ENCODE data around the gene IFT27.

Gene IFT27

DNA sequence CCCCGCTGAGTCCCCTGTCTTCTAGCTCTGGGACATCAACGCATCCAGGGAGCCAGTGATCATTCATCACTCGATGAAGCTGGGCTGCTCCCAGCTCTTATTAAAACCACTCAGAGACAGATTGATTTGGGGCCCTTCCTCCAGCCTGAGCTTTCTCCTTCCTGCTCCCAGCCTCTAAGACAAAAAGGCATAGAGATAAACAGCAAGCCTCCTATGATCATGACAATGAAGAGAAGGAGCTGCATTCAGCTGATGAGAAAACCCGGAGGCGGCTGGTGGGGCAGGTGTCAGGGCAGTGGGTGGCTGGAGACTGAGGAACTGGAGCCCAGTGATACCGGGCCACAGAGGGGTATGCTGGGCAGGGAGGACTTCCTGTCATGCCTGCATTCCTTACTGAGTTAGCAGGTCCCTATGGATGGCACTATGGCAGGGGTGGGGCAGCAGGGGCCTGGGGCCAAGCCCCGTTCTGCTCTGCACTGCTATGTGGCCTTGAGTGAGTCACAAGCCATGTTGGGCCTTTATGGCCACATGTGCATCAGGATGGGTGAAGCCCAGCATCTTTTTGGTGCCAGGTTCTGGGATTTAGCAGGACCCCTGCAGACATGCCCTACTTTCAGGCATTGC, 20.7 kb upstream of the IFT27 start:
- DNase-seq (ENCODE audit: low read depth) = no peak

DNA sequence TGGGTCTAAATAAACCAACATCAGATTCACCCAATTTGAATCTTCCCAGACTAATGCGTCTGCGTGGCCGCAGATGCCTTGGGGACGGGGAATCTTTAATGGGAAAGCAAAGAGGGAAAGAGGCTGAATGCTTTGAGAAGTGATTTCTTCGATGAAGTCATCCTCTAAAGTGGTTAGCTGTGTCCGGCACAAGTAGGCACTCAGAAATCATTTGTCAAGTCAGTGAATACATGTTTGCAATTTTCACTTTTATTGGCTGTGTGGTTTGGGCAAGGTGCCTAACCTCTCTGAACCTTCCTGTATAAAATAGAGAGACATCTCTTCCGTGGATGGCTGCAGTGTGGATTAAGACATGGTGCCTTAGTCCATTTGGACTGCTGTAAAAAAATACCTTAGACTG, 19.7 kb upstream of the IFT27 start:
- DNase-seq (ENCODE audit: low read depth) = no peak

DNA sequence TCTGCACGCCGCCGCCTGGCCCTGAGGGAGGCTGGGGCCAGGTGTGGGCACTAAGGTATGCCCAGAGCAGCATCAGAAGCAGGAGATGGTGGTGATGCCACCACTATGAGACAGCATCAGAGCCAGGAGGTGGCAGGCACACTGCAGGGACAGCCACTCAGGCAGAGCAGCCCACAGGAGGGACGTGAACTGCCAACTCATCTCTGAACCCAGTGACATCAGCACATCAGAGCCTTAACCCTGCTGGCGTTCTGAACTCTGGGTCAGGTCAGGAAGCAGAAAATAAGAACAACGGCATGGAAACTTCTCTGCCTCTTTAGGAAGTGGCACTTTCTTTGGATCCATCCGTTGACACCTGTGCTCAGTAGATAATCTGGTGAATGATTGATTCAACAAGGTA, 14.7 kb upstream of the IFT27 start:
- DNase-seq (ENCODE audit: low read depth) = no peak

DNA sequence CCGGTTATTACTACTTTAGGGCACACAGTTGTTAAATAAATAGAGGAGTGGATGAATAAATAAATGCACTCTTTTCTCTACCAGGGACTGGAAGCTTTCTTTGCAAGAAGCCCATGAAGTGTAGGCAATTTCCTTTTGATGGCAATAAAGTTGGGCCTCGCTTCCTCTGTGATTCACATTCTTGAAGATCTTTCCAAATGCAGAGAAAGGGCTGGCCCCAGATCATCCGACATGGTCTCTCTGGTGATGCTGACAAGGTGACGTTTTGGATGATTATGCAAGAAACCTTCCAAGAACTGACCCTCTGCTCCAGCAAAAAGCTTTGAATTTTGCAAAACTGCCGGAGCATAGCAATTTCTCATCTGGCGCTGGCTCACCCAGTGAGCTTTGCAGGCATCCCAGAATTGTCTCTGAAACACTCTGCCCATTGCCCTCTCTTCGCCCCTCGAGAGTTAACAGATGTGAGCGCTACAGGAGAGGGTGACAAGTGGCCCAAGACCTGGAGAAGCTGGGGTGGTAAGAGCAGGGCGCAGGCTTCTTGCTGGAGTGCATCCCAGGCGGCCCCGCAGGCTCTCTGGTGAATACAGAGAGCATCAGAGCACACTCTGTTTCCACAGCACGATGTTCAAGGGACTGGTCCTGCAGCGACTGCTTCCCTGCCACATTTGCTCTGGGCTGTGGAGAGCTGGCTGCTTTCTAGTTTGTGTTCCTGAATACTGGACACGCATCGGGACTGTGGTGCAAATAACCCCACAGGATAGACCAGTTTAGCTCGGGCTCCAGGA, 11.5 kb upstream of the IFT27 start:
- DNase-seq (ENCODE audit: low read depth) = no peak

DNA sequence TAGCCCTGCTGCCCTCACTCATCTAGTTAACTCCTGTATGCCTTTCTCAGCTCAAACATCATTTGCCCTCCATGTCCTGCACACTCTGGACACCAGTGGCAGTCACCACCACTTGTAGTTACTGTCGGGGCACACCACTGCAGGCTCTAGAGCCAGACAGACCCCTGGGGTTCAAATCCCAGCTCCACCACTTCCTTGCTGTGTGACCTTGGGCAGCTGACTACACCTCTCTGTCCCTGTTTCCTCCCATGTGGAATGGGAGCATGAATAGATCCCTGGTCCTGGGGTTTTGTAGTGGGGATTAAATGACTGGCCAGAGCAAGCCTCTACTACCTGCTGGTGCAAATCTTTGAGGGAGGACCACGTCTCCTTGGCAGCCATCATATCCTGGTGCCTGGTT, 7.8 kb upstream of the IFT27 start:
- DNase-seq (ENCODE audit: low read depth) = no peak

DNA sequence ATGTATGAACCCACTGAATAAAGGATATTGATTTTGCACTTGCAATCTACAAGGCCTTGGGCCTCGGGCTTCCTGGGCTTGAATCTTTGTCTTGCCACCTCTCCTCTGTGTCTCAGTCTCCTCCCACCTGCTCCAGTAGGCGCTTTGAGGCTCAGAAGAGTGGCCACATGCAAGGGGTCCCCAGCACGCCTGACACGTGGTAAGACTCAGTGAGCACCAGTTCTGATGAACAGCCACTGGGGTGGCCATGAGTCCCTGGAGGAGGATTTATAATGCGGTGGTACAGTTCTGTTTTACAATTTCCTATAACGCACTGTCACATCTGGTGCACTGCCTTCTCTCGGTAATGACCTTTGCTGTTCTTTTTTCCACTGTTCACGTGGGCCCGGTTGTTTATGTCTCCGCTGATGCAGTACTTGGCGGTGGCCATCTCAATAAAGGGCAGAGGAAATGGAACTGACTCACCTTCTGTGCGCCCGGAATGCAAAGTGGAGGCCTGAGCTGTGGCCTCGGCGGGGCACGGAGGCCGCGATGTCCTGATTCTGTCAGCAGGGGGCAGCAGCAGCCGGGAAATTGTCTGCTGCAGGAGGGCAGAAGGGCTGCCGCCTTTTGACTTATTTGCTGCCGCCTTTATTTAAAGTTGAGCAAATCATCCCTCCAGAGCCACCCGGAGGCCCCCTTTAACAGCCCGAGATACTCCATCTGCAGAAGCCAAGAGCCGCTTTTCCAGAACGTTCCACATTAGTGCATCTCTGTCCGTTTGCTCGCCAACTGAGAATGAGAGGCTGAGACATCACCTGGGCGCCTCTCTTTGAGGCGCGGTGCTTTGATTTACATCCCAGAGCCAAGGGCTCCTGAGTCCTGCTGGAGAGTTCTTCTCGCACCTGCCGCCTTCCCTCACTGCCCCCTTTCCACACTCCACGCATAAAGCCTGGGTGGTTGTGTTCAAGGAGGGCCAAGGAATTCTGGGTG, 6.0 kb upstream of the IFT27 start:
- peak; percentile 72 for DNase-seq (ENCODE audit: low read depth)

DNA sequence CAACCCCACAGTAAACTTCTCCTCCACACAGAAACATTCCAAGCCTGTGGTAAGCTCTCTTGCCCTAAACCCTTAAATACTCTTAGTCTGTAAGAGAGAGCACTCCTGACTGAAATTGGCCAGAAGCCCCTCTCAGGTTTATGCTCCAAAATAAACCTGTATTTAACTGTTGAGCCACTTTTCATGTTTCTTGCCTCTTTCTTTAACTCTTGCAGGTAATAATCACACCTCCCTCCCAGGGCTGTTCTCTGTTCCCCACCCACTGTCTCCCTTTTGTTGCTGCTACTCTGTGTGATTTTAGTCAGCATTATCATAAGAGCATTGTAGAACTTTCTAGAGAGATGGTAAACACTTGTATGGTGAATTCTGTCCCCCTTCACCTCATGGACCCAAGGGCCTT, 2.1 kb upstream of the IFT27 start:
- DNase-seq (ENCODE audit: low read depth) = no peak

DNA sequence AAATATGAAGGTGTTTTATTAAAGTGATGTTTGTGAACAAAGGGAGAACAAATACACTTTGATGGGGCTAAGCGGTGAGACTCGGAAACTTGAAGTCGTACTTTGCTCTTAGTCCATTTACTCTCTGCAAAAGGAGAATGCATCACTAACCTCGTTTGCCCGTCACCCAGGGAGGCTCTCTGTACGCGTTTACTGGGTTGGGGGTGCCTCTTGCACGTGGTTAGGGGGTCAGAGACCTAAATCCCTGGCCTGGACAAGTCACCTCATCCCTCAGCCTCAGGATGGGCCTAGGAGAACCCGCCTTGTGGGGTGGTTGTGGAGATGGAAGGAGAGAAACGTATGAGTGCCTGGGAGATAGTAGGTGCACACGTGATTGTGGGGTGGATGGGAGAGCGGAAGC, 803 bp upstream of the IFT27 start:
- no peak for DNase-seq (ENCODE audit: low read depth)

DNA sequence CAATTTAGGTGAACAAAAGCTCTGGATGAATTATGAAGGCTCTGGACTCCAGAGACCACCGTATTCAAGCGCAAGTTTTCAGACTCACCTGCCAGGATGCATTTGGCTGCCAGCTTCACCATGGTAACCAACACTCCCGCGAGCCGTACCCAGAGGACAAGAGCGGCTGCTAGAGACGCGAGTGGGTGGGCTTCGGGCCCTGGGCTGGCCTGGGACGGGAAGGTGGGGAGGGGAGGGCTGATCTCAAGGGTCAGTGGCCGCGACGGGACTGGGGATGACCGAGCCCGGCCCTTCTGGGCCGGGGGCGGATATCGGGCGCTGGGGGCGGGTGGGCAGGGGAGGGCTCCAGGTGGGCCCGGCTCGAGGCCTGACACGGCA, 344 bp downstream of the IFT27 start:
- DNase-seq (ENCODE audit: low read depth) = no peak

DNA sequence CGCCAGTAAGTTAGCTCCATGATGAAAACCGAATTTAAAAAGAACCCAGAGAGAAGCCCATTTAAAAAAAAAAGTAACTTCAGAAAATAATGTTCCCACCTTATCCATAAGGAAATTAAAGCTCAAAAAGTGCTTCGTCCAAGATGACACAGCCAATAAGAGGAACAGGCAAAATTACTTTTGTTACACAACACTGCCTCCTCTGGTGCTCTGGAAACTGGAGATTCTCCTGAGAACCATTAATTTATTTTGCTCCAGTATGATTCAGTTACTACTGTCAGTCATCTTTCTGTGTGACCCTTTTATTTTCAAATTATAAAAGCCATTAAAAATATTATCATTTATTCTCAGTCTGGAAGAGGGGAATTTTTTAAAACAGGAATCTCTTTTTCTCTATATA, 2.0 kb downstream of the IFT27 start:
- no peak for DNase-seq (ENCODE audit: low read depth)

DNA sequence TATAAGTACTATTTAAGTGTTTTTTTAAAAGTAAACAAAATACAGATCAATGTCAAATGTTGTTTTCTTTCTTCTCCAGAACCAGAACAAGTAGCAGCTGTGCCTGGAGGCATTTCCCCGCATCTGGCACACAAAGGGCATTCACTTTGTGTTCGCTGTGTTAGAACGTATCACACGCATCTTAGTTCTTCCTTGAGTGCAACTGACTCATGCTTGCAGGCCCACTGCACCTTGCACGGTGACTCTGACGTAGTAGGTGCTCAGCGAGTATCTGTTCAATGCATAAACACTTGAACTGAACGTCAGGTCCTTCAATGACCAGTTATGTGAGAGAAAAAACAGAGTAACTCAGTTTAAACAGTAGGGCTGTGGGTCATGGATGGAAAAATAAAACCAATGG, 3.5 kb downstream of the IFT27 start:
- DNase-seq (ENCODE audit: low read depth) = no peak

DNA sequence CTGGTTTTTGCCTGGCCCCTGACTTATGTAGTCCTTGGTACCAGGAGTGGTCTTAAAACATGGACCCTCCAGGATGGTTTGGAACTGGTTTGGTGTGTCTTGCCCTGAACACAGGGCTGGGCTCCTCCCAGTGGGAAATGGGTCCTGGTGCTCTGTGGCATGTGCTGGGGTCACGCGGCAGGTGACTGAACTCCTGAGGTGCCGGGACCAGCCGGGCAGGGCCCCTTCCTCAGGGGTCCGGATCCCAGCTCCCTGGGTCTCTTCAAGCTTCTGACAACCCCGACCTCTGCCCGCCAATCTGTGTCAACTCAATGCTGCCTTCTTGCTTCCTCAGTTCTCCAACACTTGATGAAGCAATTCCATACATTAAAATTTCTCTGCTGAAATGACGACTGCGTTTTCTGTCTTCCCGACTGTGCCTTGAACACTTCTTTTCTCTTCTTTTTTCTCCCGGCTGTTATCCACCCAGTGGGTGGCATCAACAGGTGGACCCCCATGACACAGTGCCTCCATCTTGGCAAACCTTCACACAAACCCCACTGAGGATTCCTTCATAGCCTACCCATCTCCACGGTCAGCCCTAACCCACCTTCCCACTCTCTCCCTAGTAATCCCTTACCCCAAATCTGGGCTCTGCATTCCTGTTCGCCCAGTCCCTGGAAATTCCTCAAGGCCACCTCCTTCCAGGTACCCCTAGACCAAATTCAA, 4.4 kb downstream of the IFT27 start:
- no peak for DNase-seq (ENCODE audit: low read depth)

DNA sequence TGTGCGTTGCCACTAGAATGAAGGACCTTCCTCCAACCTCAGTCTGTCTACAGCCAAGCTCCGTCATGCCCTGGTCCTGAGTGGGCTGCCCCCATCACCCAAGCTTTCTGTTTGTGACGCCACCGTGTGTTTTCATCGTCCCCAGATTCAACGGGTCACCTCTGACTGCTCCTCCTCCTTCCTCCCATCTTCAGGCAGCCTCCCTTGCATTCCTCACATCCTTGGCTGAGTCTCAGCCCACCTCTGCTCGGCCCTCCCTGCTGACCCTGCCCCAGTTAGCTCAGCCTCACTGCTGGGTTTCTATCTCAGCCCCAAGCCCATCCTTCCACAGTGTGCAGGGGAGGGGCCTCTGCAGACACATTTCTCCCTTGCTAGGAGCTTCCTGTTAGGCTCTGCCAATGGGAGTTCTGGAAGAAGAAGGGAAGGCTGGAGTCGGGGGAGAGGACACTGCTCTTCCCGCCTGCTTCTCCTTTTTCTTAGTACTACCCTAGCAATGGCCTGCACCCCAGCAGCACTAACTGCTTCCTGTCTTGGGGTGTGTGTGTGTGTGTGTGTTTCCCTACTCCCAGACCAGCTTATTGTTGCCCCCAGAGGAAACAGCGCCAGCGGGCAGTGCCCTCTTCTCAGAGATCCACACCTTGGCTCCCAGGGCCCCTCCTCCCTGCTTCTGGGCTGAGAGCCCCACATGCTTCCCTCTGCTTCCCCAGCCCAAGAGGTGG, 5.2 kb downstream of the IFT27 start:
- DNase-seq (ENCODE audit: low read depth) = no peak

DNA sequence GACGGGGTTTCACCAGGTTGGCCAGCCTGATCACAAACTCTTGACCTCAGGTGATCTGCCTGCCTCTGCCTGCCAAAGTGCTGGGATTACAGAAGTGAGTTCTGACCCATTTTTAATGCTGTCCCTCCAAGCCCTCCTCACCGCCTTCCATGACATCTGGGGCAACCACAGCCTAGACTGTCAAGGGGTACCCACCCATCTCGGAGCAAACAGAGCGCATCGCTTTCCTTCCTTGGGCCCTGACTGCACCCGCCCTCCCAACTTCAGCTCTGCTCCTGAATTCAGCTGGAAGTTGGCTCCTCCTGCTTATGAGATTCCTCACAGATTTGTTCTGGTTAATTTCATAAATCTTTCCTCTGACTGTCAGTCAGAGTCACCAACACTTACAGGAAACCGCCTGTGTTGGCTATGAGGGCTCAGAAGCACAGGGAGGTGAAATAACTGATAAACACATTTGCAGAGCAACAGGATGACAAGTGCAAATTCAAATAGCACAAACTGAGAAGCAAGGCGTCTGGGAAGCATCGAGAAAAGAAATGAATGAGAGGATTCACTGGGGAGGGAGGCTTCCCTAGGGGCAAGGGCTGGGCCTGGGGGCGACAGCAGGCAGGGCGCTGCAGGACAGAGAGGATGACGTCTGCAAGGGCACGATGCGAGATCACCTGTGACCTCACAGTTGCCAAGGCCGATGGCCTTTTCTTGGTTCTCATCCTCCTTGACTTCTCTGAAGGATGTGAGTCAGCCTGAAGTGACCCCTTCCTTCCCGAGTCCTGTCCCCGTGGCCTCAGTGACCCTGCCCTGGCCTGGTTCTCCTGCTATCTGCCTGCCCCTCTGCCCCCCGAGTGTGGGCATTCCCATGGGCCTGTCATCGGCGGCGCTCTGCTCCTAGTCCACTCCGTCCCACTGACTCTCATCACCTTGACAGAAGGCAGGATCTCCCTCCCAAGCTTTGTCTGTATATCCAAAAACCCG, 6.1 kb downstream of the IFT27 start:
- DNase-seq (ENCODE audit: low read depth) = no peak

DNA sequence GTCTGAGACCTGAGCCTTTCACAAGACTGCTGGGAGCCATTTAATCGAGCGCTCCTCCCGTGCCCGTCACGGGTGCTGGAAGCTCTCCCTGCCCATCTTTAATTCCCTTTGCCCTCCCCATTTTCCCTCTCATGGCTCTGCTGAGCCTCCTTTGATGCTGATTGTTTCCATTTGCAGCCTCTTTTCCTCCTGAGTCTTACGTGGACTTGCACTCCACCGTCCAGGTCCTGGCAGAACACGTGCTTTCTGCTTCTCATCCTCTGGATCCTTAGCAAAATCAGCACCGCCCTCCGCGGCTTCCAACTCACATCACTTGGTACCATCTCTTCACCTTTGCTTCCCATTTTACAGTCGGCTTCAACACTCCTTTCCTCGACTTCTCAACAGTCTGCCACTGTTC, 7.3 kb downstream of the IFT27 start:
- DNase-seq (ENCODE audit: low read depth) = no peak

DNA sequence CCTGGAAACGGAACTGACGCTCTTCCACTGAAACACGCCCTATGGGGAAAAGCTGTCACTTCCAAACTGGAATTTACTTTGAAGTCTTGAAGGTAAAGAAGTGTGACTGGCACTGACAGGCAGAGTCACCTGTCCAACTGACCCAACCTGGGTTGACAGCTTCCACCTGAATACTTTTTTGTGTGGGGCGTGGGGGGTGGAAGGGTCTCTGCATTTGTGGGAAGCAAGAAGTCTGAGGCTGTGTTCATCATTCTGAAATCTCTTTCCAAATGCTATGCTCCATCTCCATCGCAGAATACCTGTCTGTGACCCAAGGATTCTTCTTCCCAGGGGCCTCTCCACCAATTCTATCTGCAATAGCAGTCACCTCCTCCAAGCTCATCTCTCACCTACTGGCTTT, 7.8 kb downstream of the IFT27 start:
- DNase-seq (ENCODE audit: low read depth) = no peak

DNA sequence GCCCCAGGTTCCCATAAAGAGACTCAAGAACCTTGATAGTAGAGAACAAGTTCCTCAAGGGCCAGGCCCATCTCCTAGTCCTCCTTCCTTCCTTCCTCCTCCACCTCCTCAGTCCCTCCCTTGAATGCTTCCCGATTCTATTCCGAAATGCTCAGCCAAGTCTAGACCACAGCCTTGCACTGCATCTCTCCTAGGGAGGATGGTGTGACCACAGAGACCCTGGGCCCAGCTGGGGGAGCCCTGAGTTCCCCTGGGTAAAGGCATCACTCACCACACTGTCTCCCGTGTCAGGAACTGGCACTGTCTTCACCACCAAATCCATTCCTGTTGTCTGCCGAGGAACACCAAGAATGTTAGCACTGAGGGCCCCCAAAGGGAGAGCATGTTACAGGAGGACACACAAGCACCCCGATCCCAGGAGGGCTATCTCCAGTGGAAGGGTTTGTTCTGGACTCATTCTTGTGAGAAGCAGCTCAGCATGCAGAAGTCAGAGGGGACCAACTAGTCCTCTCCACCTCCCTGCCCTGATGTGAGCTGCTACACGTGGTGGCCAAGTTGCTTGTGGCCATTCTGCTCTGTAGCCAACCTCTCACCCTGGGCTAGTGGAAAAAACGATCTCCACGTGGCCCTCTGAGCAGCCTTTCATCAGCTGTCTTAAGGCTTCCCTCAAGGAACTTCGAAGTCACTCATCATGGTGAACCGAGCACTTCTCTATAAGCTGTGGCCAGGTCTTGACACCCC, 8.7 kb downstream of the IFT27 start:
- no peak for DNase-seq (ENCODE audit: low read depth)

DNA sequence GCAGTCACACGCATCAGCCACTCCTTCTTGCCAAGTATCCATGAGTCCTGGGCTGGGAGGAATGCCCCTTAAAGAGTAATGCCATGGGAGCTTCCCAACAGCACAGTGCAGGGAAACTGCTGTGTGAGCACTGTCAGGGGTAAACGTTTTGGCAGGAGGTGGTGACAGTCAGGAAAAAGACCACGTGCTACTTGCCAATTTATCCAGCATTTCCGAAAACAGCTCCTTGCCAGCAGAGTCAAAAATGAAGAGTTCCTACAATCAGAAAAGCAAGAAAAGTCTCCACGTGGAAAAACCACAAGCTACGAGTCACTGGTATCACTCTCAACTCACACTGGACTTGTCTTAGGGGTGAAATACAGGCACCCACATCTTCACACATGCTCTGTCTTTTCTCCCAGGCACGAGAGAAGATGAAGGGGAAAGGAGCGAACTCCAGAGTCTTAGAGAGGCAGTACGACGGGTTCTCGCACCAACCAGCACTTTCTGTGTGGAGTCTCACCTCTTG, 9.9 kb downstream of the IFT27 start:
- DNase-seq (ENCODE audit: low read depth) = no peak

DNA sequence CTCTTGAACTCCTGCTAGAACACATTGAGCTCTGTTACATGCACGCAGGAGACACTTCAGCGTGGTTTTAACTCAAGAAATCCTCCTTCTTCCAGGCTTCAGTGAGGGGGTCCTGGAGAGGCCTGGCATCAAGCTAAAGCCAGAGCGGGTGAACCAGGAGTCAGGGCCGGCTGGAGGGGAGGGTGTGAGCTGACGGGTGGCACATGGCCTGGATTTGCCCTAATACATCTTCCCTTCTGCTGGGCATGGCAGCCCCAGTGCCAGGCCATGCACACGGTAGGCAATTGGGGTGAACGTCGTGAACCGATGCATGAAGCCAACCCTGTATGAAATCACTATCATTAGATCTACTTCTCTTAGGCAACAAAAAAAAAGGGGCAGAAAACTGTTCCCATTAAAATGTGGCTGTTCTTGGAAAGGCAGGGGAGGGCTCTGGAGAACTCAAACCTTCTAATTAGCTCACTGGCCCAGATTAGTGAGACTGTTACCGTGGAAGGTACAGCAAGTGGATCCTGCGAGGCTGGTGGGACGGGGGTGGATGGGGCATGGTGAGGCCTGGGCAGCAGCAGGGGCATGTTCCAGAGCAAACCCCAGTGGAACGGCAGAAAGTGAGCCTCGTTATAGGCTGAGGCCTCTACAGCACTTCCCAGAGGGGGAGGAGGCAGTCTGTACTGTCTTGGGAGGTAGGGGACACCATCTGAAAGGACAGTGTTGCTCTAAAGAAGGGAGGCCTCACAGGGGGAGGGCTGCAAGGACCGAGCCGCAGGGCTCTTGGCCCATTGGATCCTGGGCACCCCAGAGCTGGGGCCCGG, 10.6 kb downstream of the IFT27 start:
- no peak for DNase-seq (ENCODE audit: low read depth)

All from stimulated activated CD8-positive, alpha-beta memory T cell treated with anti-CD3 and anti-CD28 coated beads, Interleukin-7, amount 100 ng/mL, for 24 hours (primary cell).